Natural killer cell (primary cell): ENCODE results near the gene PGAP2. TPM values are rescaled to one million over a fixed set of nuclear protein-coding genes. Genes with fewer than 3 reads are reported as not detected.
A peak's percentile ranks its signal among the peaks of the same experiment; 100 is the strongest.
"Not testable (repeated sequence)": the region's sequence is repeated elsewhere in the genome, so short reads cannot be mapped to it uniquely, and the experiment has no call there.

ENCODE experiments used
- ATAC-seq, 3 donors: fragments of 150-1000 bp in 2 of 3; fragments of 200-7000 bp in 1 of 3; cut with Tn5 transposase; 1 replicate in 1 of 3; 2 replicates in 2 of 3; pipeline ENCODE4 v1.10.0; 2021; ENCODE audit warnings: mild to moderate bottlenecking in 2 of 3, moderate library complexity in 2 of 3
- DNase-seq, 2 donors: peaks; one replicate each; pipeline versions ENCODE4 v3.0.0 to v3.0.0-alpha.2; 2013 to 2021; ENCODE audit warnings: mixed read lengths in 1 of 2
- H3K27ac ChIP-seq: one replicate; pipeline ENCODE4 v1.5.1; 2013; ENCODE audit warnings: mild to moderate bottlenecking, low read length
- H3K27me3 ChIP-seq: one replicate; pipeline ENCODE4 v1.6.1; 2013; ENCODE audit warnings: low read length; ENCODE audit not compliant: control insufficient read depth, insufficient read depth
- H3K36me3 ChIP-seq: one replicate; pipeline ENCODE4 v1.6.1; 2013; ENCODE audit warnings: low read length; ENCODE audit not compliant: control insufficient read depth, insufficient read depth
- H3K4me1 ChIP-seq: one replicate; pipeline ENCODE4 v1.6.1; 2013; ENCODE audit warnings: low read length; ENCODE audit not compliant: control insufficient read depth, insufficient read depth
- H3K4me3 ChIP-seq: one replicate; pipeline ENCODE4 v1.5.1; 2013; ENCODE audit warnings: low read length
- H3K9me3 ChIP-seq: one replicate; pipeline ENCODE4 v1.6.1; 2013; ENCODE audit warnings: low read length; ENCODE audit not compliant: control insufficient read depth, insufficient read depth
- H3K27ac Mint-ChIP-seq, 2 donors: one replicate each; pipeline ENCODE4 v1.8.0; 2022; ENCODE audit warnings: mild to moderate bottlenecking in 2 of 2, mixed read lengths in 2 of 2, moderate library complexity in 1 of 2
- H3K27me3 Mint-ChIP-seq, 2 donors: one replicate each; pipeline ENCODE4 v1.8.0; 2022; ENCODE audit warnings: low read depth in 2 of 2, mixed read lengths in 2 of 2
- H3K36me3 Mint-ChIP-seq: one replicate; pipeline ENCODE4 v1.8.0; 2022; ENCODE audit warnings: mixed read lengths
- H3K4me1 Mint-ChIP-seq, 2 donors: one replicate each; pipeline ENCODE4 v1.8.0; 2022; ENCODE audit warnings: mixed read lengths in 2 of 2
- H3K4me3 Mint-ChIP-seq: one replicate; pipeline ENCODE4 v1.8.0; 2022; ENCODE audit warnings: mild to moderate bottlenecking, moderate library complexity, mixed read lengths
- H3K9me3 Mint-ChIP-seq, 2 donors: one replicate each; pipeline ENCODE4 v1.8.0; 2022; ENCODE audit warnings: mixed read lengths in 2 of 2
- CTCF ChIP-seq: fragments of 200-600 bp; IDR thresholded peaks from one replicate; pipeline ENCODE4 v1.8.0; 2022; ENCODE audit warnings: antibody characterized with exemption
- WGBS: methylation state at CpG from one replicate; pipeline ENCODE4 v1.1.7; 2013; ENCODE audit warnings: missing lambda C conversion rate; ENCODE audit not compliant: insufficient coverage; 5-methylcytosine and 5-hydroxymethylcytosine counted together
- intact Hi-C: fragments of 100-400 bp; cut with micrococcal nuclease; formaldehyde crosslinking; loops from one replicate; pipeline ENCODE4 v1.14.2; 2022
- total RNA-seq, 4 donors: library from RNA; stranded (reverse); fragments of 120-200 nt in 1 of 4; gene quantifications; one replicate each; pipeline versions ENCODE4 v1.2.3 to v1.2.4, GENCODE V29; 2013 to 2022

The PGAP2 gene
- total RNA-seq, 3 donors from 2014 or later (not counting 1 experiment from before 2014, with no cell fraction given): 9.5 to 17.5 (median 9.8) TPM

GRCh38 chr11:3783611-3784010, 24.7 kb upstream of the PGAP2 start:
- no peaks in the 10 kb centered on the region for H3K9me3 Mint-ChIP-seq
- TF ChIP-seq CTCF: no peak
- H3K4me3 ChIP-seq: no peak overlapping the region
- no peaks in the 10 kb centered on the region for H3K27me3 ChIP-seq
- H3K4me3 Mint-ChIP-seq: no peak overlapping the region
- ATAC-seq: no peak
- DNase-seq: no peak
- peaks cover 14% of the 10 kb centered on the region for H3K4me1 ChIP-seq
- H3K27ac Mint-ChIP-seq: peak overlapping the region in 1 of 2 donors; percentile 95
- no peak overlapping the region for H3K27ac ChIP-seq
- H3K36me3 ChIP-seq: peaks cover 11% of the 10 kb centered on the region
- intact Hi-C loops: no loop called here
- peaks cover 39 to 52% of the 10 kb centered on the region in 2 donors for H3K4me1 Mint-ChIP-seq
- no peaks in the 10 kb centered on the region for H3K27me3 Mint-ChIP-seq
- H3K9me3 ChIP-seq: no peaks in the 10 kb centered on the region
- H3K36me3 Mint-ChIP-seq: peaks cover 3% of the 10 kb centered on the region
- 85% methylated on average over 4 of the region's 4 CpGs for WGBS

GRCh38 chr11:3786781-3787428, 21.5 kb upstream of the PGAP2 start:
- Histone ChIP-seq H3K9me3 (no peaks in the 10 kb centered on the region), H3K4me1 (peaks cover 14% of the 10 kb centered on the region), H3K27me3 (no peaks in the 10 kb centered on the region), H3K4me3 (no peak overlapping the region), H3K36me3 (peaks cover 4% of the 10 kb centered on the region), H3K27ac (peak overlapping the region; percentile 32)
- no peak overlapping the region for H3K4me3 Mint-ChIP-seq
- ATAC-seq (no peak), DNase-seq (no peak)
- no peaks in the 10 kb centered on the region for H3K27me3 Mint-ChIP-seq
- WGBS: 82% methylated on average over 7 of the region's 8 CpGs
- intact Hi-C loops: loop anchor here (5.0 kb wide), 1 partner anchor 50 kb away; no protein-coding TSS in a partner anchor
- H3K27ac Mint-ChIP-seq: peak overlapping the region; percentile 91 to 95
- TF ChIP-seq CTCF: no peak
- H3K4me1 Mint-ChIP-seq: peaks cover 51 to 53% of the 10 kb centered on the region in 2 donors
- H3K36me3 Mint-ChIP-seq: no peaks in the 10 kb centered on the region
- H3K9me3 Mint-ChIP-seq: no peaks in the 10 kb centered on the region

DNA sequence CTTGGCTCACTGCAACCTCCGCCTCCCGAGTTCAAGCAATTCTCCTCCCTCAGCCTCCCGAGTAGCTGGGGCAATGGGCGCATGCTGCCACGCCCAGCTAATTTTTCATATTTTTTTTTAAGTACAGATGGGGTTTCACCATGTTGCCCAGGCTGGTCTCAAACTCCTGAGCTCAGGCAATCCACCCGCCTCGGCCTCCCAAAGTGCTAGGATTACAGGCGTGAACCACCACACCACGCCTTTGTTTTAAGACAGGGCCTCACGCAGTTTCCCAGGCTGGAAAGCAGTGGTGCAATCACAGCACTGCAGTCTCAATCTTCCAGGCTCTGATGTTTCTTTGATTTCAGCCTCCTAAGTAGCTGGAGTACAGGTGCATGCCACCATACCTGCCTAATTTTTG, 14.0 kb upstream of the PGAP2 start:
- Mint-ChIP-seq H3K4me3 (peak overlapping the region; percentile 4), H3K4me1 (peaks cover 41 to 44% of the 10 kb centered on the region in 2 donors), H3K27ac (peak overlapping the region; percentile 97 to 99)
- Histone ChIP-seq H3K36me3 (peaks cover 21% of the 10 kb centered on the region), H3K4me1 (peaks cover 22% of the 10 kb centered on the region)
- intact Hi-C loops, H3K4me3 ChIP-seq, ATAC-seq, H3K9me3 Mint-ChIP-seq, DNase-seq, H3K9me3 ChIP-seq, H3K36me3 Mint-ChIP-seq, H3K27me3 Mint-ChIP-seq, H3K27me3 ChIP-seq, H3K27ac ChIP-seq: not testable (repeated sequence)
- 94% methylated on average over 10 of the region's 10 CpGs for WGBS

DNA sequence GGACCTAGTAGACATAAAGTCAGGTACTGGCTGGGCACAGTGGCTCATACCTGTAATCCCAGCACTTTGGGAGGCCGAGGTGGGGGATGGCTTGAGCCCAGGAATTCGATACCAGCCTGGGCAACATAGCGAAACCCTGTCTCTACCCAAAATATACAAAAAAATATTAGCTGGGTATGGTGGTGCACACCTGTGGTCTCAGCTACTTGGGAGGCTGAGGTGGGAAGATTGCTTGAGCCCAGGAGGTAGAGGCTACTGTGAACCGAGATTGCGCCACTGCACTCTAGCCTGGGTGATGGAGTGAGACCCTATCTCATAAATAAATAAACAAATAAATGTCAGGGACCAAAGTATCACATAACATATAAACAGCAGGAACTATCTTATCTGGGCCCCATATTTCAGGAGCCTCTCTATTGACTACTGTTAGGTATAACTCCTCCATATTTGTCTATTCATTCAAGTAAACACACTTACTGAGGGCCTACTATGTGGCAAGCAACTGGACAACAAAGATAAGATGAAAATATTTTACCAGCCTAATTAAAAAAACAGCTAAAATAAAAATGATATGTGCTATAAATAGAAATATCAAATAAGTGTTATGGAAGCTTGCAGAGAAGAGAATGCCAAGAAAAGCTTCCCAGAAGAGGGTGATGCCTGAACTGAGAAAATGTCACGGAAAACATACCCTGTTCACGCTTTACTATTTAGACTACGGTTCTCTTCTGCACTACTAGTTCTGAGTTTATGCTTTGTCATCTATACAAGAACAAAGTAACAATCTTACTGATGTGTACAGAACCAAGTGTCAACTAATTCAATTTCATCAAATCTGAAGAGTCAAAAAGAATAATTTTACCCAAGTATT, 13.0 kb upstream of the PGAP2 start:
- Histone ChIP-seq H3K27me3 (no peaks in the 10 kb centered on the region), H3K27ac (peak overlapping the region; percentile 99), H3K4me3 (no peak overlapping the region), H3K4me1 (peaks cover 22% of the 10 kb centered on the region), H3K9me3 (no peaks in the 10 kb centered on the region), H3K36me3 (peaks cover 21% of the 10 kb centered on the region)
- WGBS: 84% methylated on average over 7 of the region's 8 CpGs
- Mint-ChIP-seq H3K27ac (peak overlapping the region; percentile 97 to 99), H3K36me3 (no peaks in the 10 kb centered on the region), H3K9me3 (no peaks in the 10 kb centered on the region), H3K27me3 (no peaks in the 10 kb centered on the region), H3K4me3 (peak overlapping the region; percentile 96), H3K4me1 (peaks cover 36 to 38% of the 10 kb centered on the region in 2 donors)
- TF ChIP-seq CTCF: no peak
- intact Hi-C loops: no loop called here
- ATAC-seq: no peak
- no peak for DNase-seq
